Measurements from ENCODE around the gene OBP2B.

DNA sequence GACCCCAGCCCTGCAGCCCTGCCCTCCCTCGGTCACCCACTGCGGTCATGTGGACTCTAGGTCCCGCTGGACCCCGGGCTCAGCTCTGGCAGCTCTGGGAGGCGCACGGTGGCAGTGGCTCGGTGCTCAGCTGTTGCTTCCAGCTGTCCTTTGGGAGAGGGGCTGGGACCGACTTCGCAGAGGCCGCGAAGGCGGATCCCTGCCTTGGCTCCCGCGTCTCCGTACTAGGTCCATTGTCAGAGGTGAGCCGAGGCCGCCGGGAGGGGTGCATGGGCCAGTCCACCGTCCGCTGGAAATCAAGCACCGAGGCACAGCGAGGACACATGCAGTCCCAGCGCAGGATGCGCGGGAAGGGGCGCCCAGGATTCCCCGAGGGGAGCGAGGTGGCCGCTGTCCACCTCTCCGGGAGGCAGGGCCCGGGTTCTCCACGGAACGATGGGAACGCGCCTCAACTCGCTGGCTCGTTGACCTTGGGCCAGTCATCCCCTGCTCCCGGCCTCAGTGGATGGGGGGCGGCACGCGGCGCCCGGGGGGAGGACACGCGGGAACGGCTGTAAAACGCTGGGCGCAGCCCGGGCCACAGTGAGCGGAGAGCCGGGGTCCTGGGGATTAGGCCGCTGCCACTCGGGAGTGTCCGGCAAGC lies 46.1 kb downstream of the OBP2B start:
- TF ChIP-seq ESRRA (IDR thresholded peaks at IDR 0.05; ENCODE audit: borderline replicate concordance, low read length) = no peak
- TF ChIP-seq POLR2A (IDR thresholded peaks at IDR 0.05; ENCODE audit: low read length) = no peak
- TF ChIP-seq, protein P1, sequence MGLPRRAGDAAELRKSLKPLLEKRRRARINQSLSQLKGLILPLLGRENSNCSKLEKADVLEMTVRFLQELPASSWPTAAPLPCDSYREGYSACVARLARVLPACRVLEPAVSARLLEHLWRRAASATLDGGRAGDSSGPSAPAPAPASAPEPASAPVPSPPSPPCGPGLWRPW (IDR thresholded peaks at IDR 0.05) = no peak
- TF ChIP-seq, protein P2, sequence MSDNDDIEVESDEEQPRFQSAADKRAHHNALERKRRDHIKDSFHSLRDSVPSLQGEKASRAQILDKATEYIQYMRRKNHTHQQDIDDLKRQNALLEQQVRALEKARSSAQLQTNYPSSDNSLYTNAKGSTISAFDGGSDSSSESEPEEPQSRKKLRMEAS (IDR thresholded peaks at IDR 0.05) = no peak
- TF ChIP-seq CBX2 (IDR thresholded peaks at IDR 0.05; ENCODE audit: borderline replicate concordance, low read depth) = no peak
- TF ChIP-seq, protein P3, sequence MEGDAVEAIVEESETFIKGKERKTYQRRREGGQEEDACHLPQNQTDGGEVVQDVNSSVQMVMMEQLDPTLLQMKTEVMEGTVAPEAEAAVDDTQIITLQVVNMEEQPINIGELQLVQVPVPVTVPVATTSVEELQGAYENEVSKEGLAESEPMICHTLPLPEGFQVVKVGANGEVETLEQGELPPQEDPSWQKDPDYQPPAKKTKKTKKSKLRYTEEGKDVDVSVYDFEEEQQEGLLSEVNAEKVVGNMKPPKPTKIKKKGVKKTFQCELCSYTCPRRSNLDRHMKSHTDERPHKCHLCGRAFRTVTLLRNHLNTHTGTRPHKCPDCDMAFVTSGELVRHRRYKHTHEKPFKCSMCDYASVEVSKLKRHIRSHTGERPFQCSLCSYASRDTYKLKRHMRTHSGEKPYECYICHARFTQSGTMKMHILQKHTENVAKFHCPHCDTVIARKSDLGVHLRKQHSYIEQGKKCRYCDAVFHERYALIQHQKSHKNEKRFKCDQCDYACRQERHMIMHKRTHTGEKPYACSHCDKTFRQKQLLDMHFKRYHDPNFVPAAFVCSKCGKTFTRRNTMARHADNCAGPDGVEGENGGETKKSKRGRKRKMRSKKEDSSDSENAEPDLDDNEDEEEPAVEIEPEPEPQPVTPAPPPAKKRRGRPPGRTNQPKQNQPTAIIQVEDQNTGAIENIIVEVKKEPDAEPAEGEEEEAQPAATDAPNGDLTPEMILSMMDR (IDR thresholded peaks at IDR 0.05) = no peak
- TF ChIP-seq, protein P4, sequence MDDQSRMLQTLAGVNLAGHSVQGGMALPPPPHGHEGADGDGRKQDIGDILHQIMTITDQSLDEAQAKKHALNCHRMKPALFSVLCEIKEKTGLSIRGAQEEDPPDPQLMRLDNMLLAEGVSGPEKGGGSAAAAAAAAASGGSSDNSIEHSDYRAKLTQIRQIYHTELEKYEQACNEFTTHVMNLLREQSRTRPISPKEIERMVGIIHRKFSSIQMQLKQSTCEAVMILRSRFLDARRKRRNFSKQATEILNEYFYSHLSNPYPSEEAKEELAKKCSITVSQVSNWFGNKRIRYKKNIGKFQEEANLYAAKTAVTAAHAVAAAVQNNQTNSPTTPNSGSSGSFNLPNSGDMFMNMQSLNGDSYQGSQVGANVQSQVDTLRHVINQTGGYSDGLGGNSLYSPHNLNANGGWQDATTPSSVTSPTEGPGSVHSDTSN (IDR thresholded peaks at IDR 0.05) = no peak
- no peak for TF ChIP-seq SREBF2 (IDR thresholded peaks at IDR 0.05)
- no peak for TF ChIP-seq EP300 (IDR thresholded peaks at IDR 0.05)
- no peak for TF ChIP-seq NPAS2 (CRISPR knock-in tag; IDR thresholded peaks at IDR 0.05; ENCODE audit: borderline replicate concordance)
- no peak for TF ChIP-seq TP53 (CRISPR knock-in tag; IDR thresholded peaks at IDR 0.05)
- no peak for TF ChIP-seq RNF2 (IDR thresholded peaks at IDR 0.05; ENCODE audit: borderline replicate concordance, low read depth)
- no peak for TF ChIP-seq CEBPB (IDR thresholded peaks at IDR 0.05)
- TF ChIP-seq RFX5 (IDR thresholded peaks at IDR 0.05) = no peak
